Rectal smooth muscle tissue (tissue), 1 donor: Measurements from ENCODE around the gene ADAMTS13.

Experiments
- H3K27ac ChIP-seq: one replicate; pipeline ENCODE4 v1.7.0; 2013; ENCODE audit warnings: low read depth, low read length, inconsistent platforms
- H3K27me3 ChIP-seq: one replicate; pipeline ENCODE4 v1.7.0; 2013; ENCODE audit warnings: low read length; ENCODE audit not compliant: control insufficient read depth, insufficient read depth
- H3K36me3 ChIP-seq: one replicate; pipeline ENCODE4 v1.7.0; 2013; ENCODE audit warnings: low read length; ENCODE audit not compliant: control insufficient read depth, insufficient read depth
- H3K4me1 ChIP-seq: one replicate; pipeline ENCODE4 v1.7.0; 2013; ENCODE audit warnings: low read length; ENCODE audit not compliant: control insufficient read depth, insufficient read depth
- H3K4me3 ChIP-seq: one replicate; pipeline ENCODE4 v1.7.0; 2013; ENCODE audit warnings: low read length
- H3K9ac ChIP-seq: one replicate; pipeline ENCODE4 v1.7.0; 2013; ENCODE audit warnings: low read length

Gene ADAMTS13

DNA sequence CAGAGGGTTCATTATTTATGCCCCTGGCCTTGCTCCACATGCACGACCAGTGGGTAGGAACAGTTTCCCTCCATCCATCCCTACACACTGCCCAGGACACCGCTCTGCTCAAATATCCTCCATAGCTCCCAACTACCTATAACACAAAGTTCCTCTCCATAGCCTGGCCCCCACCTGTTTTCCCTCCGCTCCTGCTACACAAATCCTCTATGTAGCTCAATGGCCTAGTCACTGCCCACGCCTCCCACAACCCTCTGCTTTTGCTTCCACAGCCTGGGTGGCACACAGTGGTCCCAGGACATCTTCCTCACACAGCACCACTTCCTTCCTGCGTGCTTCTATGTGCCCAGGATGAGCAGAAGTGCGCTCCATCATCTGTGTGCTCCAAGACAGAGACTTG is 24.8 kb upstream of the ADAMTS13 start:
- H3K9ac ChIP-seq = no peak overlapping the region
- H3K27me3 ChIP-seq = peaks cover 2% of the 10 kb centered on the region
- H3K4me3 ChIP-seq = no peak overlapping the region
- H3K4me1 ChIP-seq = no peaks in the 10 kb centered on the region
- H3K36me3 ChIP-seq = no peaks in the 10 kb centered on the region
- H3K27ac ChIP-seq = no peak overlapping the region

DNA sequence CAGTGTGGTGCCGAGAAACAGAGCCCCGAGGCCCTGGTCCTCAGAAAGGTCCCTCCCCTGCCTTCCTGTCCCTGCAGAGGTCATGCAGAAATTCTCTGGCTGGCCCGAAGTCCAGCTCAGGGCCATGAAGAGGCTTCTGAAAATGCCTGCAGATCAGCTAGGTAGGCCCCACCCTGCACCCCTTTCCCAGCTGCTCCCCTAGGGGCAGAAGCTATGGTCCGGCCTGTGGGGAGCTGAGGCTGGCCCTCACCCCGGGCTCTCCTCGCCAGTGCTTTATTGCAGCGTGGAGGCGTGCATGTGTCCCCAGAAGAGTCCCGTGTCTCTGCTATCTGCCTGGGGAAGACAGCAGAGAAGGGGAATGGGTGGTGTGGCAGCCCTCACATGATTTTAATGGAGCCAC is 24.3 kb upstream of the ADAMTS13 start:
- Histone ChIP-seq H3K27me3 (peaks cover 2% of the 10 kb centered on the region), H3K4me1 (no peaks in the 10 kb centered on the region), H3K36me3 (no peaks in the 10 kb centered on the region), H3K4me3 (no peak overlapping the region), H3K27ac (no peak overlapping the region), H3K9ac (no peak overlapping the region)

DNA sequence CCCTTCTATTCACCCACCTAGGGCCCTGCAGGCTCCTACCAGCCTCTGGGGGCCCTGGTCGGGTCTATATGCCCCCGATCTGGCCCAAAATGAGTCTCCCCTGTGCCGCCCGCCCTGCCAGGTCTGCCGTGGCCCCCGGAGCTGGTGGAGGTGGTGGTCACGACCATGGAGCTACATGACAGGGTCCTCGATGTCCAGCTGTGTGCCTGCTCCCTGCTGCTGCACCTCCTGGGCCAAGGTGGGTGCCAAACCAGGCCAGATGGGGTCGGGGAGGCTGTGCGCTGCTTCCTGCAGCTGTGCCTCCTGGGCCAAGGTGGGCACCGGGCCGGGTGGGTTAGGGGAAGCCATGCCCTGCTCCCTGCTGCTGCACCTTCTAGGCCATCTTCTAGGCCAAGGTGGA is 21.9 kb upstream of the ADAMTS13 start:
- no peak overlapping the region for H3K9ac ChIP-seq
- no peak overlapping the region for H3K4me3 ChIP-seq
- H3K27ac ChIP-seq = no peak overlapping the region
- no peaks in the 10 kb centered on the region for H3K4me1 ChIP-seq
- H3K27me3 ChIP-seq = peaks cover 1% of the 10 kb centered on the region
- H3K36me3 ChIP-seq = no peaks in the 10 kb centered on the region

DNA sequence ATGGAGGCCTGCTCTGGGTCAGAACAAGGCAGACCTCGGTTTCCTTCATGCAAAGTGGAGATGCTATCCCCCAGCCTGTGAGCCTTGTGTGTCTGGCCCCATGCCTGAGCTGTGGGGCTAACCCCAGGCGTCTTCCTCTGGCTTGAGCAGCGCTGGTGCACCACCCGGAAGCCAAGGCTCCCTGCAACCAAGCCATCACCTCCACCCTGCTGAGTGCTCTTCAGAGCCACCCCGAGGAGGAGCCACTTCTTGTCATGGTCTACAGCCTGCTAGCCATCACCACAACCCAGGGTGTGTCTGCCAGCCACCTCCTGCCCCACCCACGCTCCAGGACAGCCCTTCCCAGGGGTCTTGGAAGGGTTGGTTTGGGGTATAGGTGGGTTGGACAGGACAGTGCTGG is 20.6 kb upstream of the ADAMTS13 start:
- Histone ChIP-seq H3K27me3 (no peaks in the 10 kb centered on the region), H3K36me3 (peaks cover 7% of the 10 kb centered on the region), H3K4me3 (no peak overlapping the region), H3K27ac (no peak overlapping the region), H3K4me1 (no peaks in the 10 kb centered on the region), H3K9ac (no peak overlapping the region)

DNA sequence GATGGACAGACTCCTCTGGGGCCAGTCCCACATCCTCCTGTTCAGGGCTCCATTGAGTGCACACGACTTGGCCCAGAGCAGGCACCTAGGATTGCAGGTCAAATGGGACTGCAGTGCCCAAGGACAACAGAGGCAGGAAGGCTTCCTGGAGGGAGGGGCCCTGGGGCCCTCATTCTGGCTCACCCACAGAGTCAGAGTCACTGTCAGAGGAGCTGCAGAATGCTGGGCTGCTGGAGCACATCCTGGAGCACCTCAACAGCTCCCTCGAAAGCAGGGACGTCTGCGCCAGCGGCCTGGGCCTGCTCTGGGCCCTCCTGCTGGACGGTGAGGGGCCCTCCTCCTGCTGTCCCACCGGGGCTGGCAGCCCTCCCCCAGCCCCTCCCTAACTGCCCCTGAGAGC is 19.5 kb upstream of the ADAMTS13 start:
- no peak overlapping the region for H3K4me3 ChIP-seq
- H3K27me3 ChIP-seq = no peaks in the 10 kb centered on the region
- peaks cover 8% of the 10 kb centered on the region for H3K36me3 ChIP-seq
- no peak overlapping the region for H3K9ac ChIP-seq
- H3K27ac ChIP-seq = no peak overlapping the region
- H3K4me1 ChIP-seq = no peaks in the 10 kb centered on the region

DNA sequence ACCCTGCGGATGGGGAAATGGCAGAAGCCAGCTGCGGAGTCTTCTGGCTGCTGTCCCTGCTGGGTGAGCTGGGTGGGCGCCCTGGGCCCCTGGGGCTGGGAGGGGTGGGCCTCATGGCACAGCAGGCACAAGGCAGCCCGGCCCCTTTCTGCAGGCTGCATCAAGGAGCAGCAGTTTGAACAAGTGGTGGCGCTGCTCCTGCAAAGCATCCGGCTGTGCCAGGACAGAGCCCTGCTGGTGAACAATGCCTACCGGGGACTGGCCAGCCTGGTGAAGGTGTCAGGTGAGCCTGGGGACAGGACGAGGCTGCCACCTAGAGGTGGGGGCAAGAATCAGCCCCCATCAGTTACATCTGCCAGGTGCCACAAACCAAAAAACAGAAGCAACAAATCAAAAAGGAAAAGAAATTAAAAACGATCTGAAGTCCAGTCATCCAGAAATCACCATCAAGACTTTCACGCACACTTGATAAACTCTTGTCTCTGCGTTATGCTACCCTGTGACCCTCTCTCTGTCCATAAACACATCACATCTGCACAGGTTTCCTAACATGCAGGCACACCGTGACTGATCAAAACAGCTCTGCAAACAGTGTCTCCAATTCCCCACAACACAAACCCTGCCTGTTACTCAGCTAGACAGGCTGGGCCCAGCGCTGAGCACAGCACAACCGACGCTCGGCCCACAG is 18.3 kb upstream of the ADAMTS13 start:
- Histone ChIP-seq H3K9ac (no peak overlapping the region), H3K36me3 (peaks cover 12% of the 10 kb centered on the region), H3K4me1 (no peaks in the 10 kb centered on the region), H3K27ac (no peak overlapping the region), H3K4me3 (no peak overlapping the region), H3K27me3 (no peaks in the 10 kb centered on the region)

DNA sequence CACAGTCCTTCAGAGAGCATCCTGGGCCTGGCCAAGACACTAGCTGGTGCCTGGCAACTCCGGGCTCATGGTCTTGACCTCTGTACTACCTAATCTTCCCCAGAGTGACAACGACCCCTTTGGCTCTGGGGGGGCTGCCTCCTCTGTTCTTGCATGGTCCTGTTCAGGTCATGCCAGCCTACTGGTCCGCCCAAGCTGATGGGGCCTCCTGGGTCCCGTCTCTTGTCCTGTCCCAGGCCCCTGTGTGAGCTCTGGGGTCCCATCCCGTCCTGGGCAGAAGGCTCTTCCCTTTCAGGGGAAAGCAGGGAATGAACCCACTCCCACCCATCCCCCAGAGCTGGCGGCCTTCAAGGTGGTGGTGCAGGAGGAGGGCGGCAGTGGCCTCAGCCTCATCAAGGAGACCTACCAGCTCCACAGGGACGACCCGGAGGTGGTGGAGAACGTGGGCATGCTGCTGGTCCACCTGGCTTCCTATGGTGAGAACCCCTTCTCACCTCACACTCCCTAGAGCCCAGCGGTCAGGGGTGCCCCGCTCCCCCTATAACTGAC is 17.6 kb upstream of the ADAMTS13 start:
- Histone ChIP-seq H3K36me3 (peaks cover 12% of the 10 kb centered on the region), H3K27ac (no peak overlapping the region), H3K27me3 (no peaks in the 10 kb centered on the region), H3K4me3 (no peak overlapping the region), H3K9ac (no peak overlapping the region), H3K4me1 (no peaks in the 10 kb centered on the region)

DNA sequence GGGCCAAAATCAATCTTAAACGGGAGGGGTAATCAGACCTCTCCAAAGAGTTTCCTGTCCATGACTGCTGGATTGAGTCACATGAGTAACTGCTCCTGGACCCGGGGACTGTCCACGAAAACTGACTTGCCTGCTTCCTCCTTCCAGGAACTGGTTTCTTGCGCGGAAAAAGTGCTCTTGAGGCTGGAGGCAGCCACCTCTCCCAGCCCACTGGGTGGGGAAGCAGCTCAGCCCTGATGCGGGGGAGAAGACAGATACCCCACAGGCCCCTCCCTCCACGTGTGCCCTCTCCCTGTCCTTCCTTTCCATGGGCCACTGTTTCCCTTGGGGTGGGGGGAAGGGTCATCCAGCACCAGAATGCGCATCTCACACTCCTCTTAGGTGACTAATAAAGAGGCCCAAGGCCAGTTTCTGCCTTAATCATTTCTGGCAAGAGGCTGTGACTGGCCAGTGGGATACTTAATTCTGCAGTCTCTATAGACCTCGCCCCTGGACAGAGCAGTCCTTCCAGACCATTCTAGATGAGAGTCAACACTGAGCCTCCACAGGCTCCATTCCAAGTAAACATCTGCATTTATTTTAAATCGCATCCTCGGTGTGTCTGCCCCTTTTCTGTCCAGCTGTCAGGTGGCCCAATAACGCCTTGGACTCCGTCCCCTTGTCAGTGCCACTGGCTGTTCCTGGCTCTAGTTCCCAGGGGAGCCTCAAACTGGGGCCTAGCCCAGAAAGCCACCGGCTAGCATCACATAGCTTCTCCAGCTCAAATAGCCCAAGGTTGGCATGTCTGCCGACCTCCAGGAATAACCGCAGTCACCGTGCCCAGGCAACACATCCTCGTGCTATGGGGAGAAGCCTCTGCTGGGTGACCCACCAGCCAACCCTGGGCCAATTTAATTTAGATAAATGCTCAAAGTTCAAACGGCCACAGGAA is 16.4 kb upstream of the ADAMTS13 start:
- H3K4me1 ChIP-seq = no peaks in the 10 kb centered on the region
- peaks cover 21% of the 10 kb centered on the region for H3K36me3 ChIP-seq
- H3K27me3 ChIP-seq = no peaks in the 10 kb centered on the region
- no peak overlapping the region for H3K9ac ChIP-seq
- no peak overlapping the region for H3K27ac ChIP-seq
- H3K4me3 ChIP-seq = no peak overlapping the region

DNA sequence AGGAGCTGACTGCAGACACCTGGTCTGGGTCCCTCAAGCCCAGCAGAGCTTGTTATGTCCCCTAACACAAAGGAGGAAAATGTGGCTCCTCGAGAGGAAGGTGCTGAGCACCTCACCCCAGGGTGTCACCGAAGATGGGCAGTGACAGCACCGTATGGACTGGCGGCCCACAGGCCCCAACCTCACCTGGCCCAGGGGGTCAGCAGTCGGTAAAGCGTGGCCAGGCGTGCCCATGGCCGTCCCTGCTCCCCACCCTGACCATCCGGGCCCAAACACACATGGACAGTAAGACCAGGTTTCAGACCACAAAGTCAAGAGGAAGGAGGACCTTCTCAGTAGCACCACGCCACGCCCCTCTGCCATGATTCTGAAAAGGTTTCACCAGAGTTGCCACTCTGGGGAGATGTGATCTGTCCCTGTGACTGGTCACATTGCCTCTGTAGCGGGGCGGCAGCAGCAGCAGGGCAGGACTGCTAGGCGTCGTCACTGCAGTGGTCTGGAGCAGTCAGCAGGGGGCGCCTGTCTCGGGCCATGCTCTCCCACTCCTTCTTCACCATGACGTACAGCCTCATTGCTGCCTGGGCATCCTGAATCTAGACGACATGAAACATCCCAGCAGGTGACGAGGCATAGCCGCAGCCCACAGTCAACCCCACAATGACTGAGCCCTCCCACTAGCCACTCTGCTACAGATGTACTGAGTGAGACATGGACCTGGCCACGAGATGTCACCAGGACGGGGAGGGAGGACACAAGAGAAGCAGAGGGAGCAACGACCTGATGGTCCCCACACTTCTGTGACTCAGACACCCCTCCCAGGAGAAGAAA is 15.5 kb upstream of the ADAMTS13 start:
- Histone ChIP-seq H3K36me3 (peaks cover 24% of the 10 kb centered on the region), H3K9ac (no peak overlapping the region)

DNA sequence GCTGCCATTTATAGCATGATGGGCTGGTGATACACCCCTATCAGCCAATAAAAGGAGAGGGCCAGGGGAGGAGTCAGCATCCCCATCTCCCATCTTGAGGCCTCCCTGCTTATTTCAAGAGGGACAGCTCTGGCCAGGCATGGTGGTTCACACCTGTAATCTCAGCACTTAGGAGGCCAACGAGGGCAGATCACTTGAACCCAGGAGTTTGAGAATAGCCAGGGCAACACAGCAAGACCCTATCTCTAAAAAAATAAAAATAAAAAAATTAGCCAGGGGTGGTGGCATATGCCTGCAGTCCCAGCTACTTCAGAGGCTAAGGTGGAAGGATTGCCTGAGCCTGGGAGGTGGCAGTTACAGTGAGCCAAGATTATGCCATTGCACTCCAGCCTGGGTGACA is 14.1 kb upstream of the ADAMTS13 start:
- Histone ChIP-seq H3K27ac (no peak overlapping the region), H3K36me3 (peaks cover 35% of the 10 kb centered on the region), H3K27me3 (no peaks in the 10 kb centered on the region), H3K4me3 (no peak overlapping the region), H3K4me1 (no peaks in the 10 kb centered on the region), H3K9ac (no peak overlapping the region)

More for the DNA sequence above, 15.5 kb upstream of the ADAMTS13 start:
- Histone ChIP-seq H3K27me3 (no peaks in the 10 kb centered on the region), H3K4me3 (no peak overlapping the region), H3K27ac (no peak overlapping the region), H3K4me1 (no peaks in the 10 kb centered on the region)

DNA sequence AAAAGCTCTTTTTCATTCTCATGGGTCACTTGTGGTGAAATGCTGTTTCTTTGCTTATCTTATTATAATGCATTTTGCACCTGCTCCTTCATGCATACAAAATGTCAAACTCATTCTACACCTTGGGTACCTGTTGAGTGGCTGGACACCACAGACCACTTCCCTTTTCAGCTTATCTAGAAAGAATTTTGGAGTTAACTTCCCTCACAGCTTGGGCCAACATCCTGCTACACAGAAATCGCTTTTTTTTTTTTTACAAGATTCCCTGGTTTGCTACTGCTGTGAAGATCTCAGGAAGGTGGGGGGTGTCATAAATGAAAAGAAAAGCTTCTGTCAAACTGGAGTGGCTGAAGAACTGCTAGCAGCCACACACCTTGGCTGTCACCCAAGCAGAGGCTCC is 7.0 kb upstream of the ADAMTS13 start:
- Histone ChIP-seq H3K36me3 (peaks cover 34% of the 10 kb centered on the region), H3K4me1 (peaks cover 7% of the 10 kb centered on the region), H3K9ac (no peak overlapping the region), H3K27ac (no peak overlapping the region), H3K4me3 (no peak overlapping the region), H3K27me3 (no peaks in the 10 kb centered on the region)
